ENCODE measurements around the gene SH3GL1. TPM values are rescaled to one million over a fixed set of nuclear protein-coding genes. Genes with fewer than 3 reads are reported as not detected.
A peak's percentile ranks its signal among the peaks of the same experiment; 100 is the strongest.

The SH3GL1 gene
- polyA plus RNA-seq, 1 of the 3 experiments (the other 2 are of a cell fraction) = 82.8 TPM

DNA sequence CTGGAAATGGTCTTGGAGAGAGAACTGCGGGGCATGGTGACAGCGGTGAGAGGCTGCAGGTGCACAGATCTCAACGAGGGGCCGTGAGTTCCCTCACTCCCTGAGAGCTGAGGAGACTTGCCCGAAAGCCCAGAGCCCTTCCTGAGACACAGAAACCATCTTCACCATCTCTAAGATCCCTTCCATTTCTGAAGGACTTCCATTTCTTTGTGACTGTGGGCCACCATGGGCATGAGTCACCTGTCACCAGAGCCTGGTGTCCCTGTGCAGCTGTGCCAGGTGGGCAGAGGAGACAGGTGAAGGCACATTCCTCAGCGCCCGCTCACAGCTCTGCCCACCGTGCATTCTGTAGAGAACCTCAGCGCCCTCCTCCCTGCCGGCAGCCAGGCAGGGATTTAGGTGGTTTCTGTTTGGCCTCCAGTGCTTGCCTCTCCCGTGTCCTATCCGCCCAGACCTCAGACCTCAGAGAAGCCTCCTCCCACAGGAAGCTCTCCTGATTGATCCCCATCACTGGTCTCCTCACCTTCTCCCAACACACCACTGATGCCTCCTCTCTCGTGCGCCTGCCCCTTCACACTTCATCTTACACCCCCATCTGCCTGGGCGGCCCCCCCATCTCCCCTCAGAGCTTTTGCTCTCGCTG is 24.2 kb downstream of the SH3GL1 start:
- peak overlapping the region; percentile 72 for H3K4me2 ChIP-seq
- WGBS (ENCODE audit: low lambda C conversion rate) = 84% methylated on average over 15 of the region's 16 CpGs
- H3K36me3 ChIP-seq (replicated peaks in 1 of 2; ENCODE audit: control insufficient read depth in 1 of 2, insufficient read depth in 2 of 2, low read length in 1 of 2) = no peaks in the 10 kb centered on the region
- ChIA-PET POLR2A (interaction anchor here (0.6 to 1.9 kb wide), 3 partner anchors 11 to 129 kb away, joined by 3 to 8 read pairs (median 5); partner anchors contain the start of genes MPND and YJU2), CTCF (interaction anchor here (0.7 to 4.8 kb wide), 13 partner anchors 9 to 129 kb away, joined by 3 to 16 read pairs (median 4); partner anchors contain the start of genes CHAF1A, MPND, SH3GL1 and YJU2)
- H3F3A ChIP-seq (replicated peaks; ENCODE audit: insufficient read depth) = peaks cover 12% of the 10 kb centered on the region
- no peak overlapping the region for H3K9ac ChIP-seq
- no peaks in the 10 kb centered on the region for H3K9me3 ChIP-seq
- H3K9me2 ChIP-seq = no peaks in the 10 kb centered on the region
- no peaks in the 10 kb centered on the region for H3K27me3 ChIP-seq (ENCODE audit: insufficient read depth)
- DNase-seq = no peak
- H4K20me1 ChIP-seq (ENCODE audit: insufficient read depth) = peaks cover 40% of the 10 kb centered on the region
- no peak overlapping the region for H2AFZ ChIP-seq (ENCODE audit: low read depth)
- H3K4me1 ChIP-seq (ENCODE audit: control insufficient read depth in 1 of 2, insufficient read depth in 2 of 2, low read depth in 1 of 2, low read length in 1 of 2) = peaks cover 33 to 72% of the 10 kb centered on the region in 2 experiments
- H3K27ac ChIP-seq (ENCODE audit: low read depth in 2 of 2, low read length in 1 of 2) = peak overlapping the region; percentile 80 to 92; a peak in 2 of 4 replicates
- TF ChIP-seq GABPA (IDR thresholded peaks at IDR 0.05; ENCODE audit: low read depth) = no peak
- no peak for TF ChIP-seq SMC3 (IDR thresholded peaks at IDR 0.05; ENCODE audit: low read depth, low read length)
- TF ChIP-seq, protein P1, sequence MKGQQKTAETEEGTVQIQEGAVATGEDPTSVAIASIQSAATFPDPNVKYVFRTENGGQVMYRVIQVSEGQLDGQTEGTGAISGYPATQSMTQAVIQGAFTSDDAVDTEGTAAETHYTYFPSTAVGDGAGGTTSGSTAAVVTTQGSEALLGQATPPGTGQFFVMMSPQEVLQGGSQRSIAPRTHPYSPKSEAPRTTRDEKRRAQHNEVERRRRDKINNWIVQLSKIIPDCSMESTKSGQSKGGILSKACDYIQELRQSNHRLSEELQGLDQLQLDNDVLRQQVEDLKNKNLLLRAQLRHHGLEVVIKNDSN (IDR thresholded peaks at IDR 0.05; ENCODE audit: borderline replicate concordance, low read depth) = no peak
- H3K4me3 ChIP-seq (ENCODE audit: low read depth in 2 of 2, low read length in 1 of 2) = no peak overlapping the region
- peaks cover 92% of the 10 kb centered on the region for H3K79me2 ChIP-seq (ENCODE audit: insufficient read depth)

DNA sequence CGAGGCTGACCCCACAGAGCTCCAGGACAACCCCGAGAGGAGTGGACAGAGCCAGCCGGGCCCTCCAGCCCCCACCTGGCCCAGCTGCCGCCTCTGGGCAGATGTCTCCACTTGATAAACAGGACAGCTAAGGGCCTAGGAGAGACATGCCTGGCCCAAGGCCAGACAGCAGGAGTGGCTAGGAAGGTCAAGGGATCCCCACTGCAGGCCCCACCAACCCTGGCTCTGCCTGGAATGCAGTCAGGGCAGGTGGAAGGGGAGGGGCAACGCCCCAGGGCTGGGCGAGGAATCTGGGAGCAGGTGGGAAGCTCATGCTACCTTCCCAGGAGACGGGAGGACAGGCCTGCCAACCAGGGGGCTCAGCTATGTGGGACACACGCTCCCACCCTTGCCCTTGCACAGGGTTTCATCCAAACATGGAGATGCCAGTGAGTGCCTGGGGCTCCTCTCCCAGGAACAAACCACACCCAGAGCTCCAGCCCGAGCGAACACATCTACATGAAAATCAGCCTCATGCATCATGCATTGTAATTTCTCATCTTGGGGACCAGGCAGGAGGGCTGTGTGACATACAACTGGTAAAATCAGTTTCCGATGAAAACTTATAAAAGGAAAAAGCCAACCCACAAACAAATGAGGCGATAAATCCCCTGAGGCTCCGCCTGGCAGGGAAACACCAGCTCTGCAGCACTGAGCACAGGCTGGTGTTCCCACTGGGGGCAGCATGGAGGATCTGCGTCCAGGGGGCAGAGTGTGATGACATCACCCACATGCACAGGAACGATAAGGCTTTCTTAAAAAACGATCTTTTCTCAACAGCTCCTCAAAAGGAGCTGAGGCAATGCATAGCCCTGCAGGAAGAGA is 25.0 kb downstream of the SH3GL1 start:
- no peaks in the 10 kb centered on the region for H3K36me3 ChIP-seq (replicated peaks in 1 of 2; ENCODE audit: control insufficient read depth in 1 of 2, insufficient read depth in 2 of 2, low read length in 1 of 2)
- POLR2A ChIA-PET = interaction anchor here (0.6 to 1.9 kb wide), 3 partner anchors 12 to 129 kb away, joined by 3 to 8 read pairs (median 5); partner anchors contain the start of genes MPND and YJU2
- no peaks in the 10 kb centered on the region for H3K9me3 ChIP-seq
- peak; percentile 73 for DNase-seq
- peaks cover 100% of the 10 kb centered on the region for H3K79me2 ChIP-seq (ENCODE audit: insufficient read depth)
- no peaks in the 10 kb centered on the region for H3K27me3 ChIP-seq (ENCODE audit: insufficient read depth)
- H3K4me2 ChIP-seq = peak overlapping the region; percentile 72
- peaks cover 12% of the 10 kb centered on the region for H3F3A ChIP-seq (replicated peaks; ENCODE audit: insufficient read depth)
- peaks cover 36% of the 10 kb centered on the region for H4K20me1 ChIP-seq (ENCODE audit: insufficient read depth)
- H3K4me1 ChIP-seq (ENCODE audit: control insufficient read depth in 1 of 2, insufficient read depth in 2 of 2, low read depth in 1 of 2, low read length in 1 of 2) = peaks cover 33 to 72% of the 10 kb centered on the region in 2 experiments
- peak; percentile 43; the same call in 1 of the 2 replicates for TF ChIP-seq GATA2 (CRISPR knock-in tag; IDR thresholded peaks at IDR 0.05)
- peak; percentile 52 for TF ChIP-seq CTCF (IDR thresholded peaks at IDR 0.05)
- 0 out of 2 replicates have a peak, but pooled peaks have one; percentile 5 for TF ChIP-seq TCF12 (IDR thresholded peaks at IDR 0.05)
- no peak for TF ChIP-seq CHD2 (IDR thresholded peaks at IDR 0.05; ENCODE audit: low read length, partially characterized antibody)
- 0 out of 4 replicates have a peak, but pooled peaks of 1 of the 2 experiments have one; percentile 35 for TF ChIP-seq EP300 (IDR thresholded peaks at IDR 0.05; ENCODE audit: borderline replicate concordance in 1 of 2, low read depth in 1 of 2, low read length in 1 of 2)
- no peak for TF ChIP-seq IRF3 (IDR thresholded peaks at IDR 0.05; ENCODE audit: low read depth, low read length)
- TF ChIP-seq POLR2AphosphoS5 (IDR thresholded peaks at IDR 0.05; ENCODE audit: low read depth, low read length) = no peak
- peak; percentile 38; the same call in 1 of the 2 replicates for TF ChIP-seq FOXJ3 (CRISPR knock-in tag; IDR thresholded peaks at IDR 0.05)
- peak overlapping the region; percentile 57 for H3K9ac ChIP-seq
- no peak overlapping the region for H3K4me3 ChIP-seq (ENCODE audit: low read depth in 2 of 2, low read length in 1 of 2)
- CTCF ChIA-PET = interaction anchor here (0.7 to 4.8 kb wide), 17 partner anchors 9 to 128 kb away, joined by 3 to 16 read pairs (median 4); partner anchors contain the start of genes CHAF1A, MPND, SH3GL1 and YJU2
- WGBS (ENCODE audit: low lambda C conversion rate) = 49% methylated on average over 8 of the region's 16 CpGs
- no peak overlapping the region for H2AFZ ChIP-seq (ENCODE audit: low read depth)
- peak overlapping the region; percentile 80 to 92 for H3K27ac ChIP-seq (ENCODE audit: low read depth in 2 of 2, low read length in 1 of 2)
- no peaks in the 10 kb centered on the region for H3K9me2 ChIP-seq
